ENCODE data around the gene SART1. TPM values are rescaled to one million over a fixed set of nuclear protein-coding genes. Genes with fewer than 3 reads are reported as not detected.

SART1 gene
- total and polyA plus RNA-seq, 12 donors = 16.9 to 351 (median 31.6) TPM

GRCh38 chr11:65920372-65920802, 41.1 kb upstream of the SART1 start:
- Histone ChIP-seq H3K36me3 (replicated peaks in 1 of 2) (peaks cover 0 to 19% of the 10 kb centered on the region in 2 donors), H3K4me1 (replicated peaks in 1 of 2) (peaks cover 30 to 41% of the 10 kb centered on the region in 2 donors), H3K27ac (peak overlapping the region in 1 of 5 donors; percentile 89), H3K9me3 (replicated peaks in 1 of 3) (no peaks in the 10 kb centered on the region), H3K4me3 (peak overlapping the region in 2 of 4 donors; percentile 79 to 94), H3K27me3 (no peaks in the 10 kb centered on the region)
- DNase-seq = peak in 4 of 7 donors; percentile 32 to 64 (median 44)
- intact Hi-C loops (cut with DNase I) = loop anchor here in 1 of 2 donors (5.0 kb wide), 1 partner anchor 37 kb away; no protein-coding TSS in a partner anchor
- no peak for TF ChIP-seq POLR2A (IDR thresholded peaks at IDR 0.05)
- TF ChIP-seq, protein P1, sequence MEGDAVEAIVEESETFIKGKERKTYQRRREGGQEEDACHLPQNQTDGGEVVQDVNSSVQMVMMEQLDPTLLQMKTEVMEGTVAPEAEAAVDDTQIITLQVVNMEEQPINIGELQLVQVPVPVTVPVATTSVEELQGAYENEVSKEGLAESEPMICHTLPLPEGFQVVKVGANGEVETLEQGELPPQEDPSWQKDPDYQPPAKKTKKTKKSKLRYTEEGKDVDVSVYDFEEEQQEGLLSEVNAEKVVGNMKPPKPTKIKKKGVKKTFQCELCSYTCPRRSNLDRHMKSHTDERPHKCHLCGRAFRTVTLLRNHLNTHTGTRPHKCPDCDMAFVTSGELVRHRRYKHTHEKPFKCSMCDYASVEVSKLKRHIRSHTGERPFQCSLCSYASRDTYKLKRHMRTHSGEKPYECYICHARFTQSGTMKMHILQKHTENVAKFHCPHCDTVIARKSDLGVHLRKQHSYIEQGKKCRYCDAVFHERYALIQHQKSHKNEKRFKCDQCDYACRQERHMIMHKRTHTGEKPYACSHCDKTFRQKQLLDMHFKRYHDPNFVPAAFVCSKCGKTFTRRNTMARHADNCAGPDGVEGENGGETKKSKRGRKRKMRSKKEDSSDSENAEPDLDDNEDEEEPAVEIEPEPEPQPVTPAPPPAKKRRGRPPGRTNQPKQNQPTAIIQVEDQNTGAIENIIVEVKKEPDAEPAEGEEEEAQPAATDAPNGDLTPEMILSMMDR (IDR thresholded peaks at IDR 0.05) = no peak
- WGBS, 4 donors = 37 to 47% (median 41%) methylated on average over 13 to 15 of the region's 15 CpGs

DNA sequence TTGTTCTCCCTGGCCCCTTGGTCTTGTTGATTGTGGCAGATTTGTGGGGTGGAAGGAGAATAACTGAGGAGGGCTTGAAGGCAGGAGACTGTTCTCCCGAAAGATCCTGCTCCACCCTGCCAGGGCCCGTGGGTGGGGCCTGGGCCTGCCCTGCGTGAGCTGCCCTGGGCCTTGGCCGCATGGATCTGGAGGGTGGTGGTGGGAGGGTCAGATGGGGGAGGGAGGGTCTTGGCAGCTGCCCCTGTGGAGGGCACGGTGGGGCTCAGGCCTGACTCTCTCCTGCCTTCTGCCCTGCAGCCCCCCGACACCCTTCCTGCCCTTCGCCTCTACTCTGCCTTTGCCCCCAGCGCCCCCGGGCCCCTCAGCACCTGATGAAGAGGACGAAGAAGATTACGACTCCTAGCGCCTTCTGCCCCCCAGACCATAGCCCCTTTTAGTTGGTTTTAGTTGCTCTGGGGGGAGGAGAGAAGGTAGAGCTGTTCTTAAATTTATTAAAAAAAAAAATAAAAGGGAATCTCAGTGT, 40.4 kb upstream of the SART1 start:
- no peak for TF ChIP-seq POLR2A (IDR thresholded peaks at IDR 0.05)
- TF ChIP-seq, protein P1 (IDR thresholded peaks at IDR 0.05) = no peak
- Histone ChIP-seq H3K4me1 (replicated peaks in 1 of 2) (peaks cover 25 to 34% of the 10 kb centered on the region in 2 donors), H3K27me3 (no peaks in the 10 kb centered on the region), H3K36me3 (replicated peaks in 1 of 2) (peaks cover 0 to 19% of the 10 kb centered on the region in 2 donors), H3K9me3 (replicated peaks in 1 of 3) (no peaks in the 10 kb centered on the region), H3K27ac (no peak overlapping the region), H3K4me3 (no peak overlapping the region)
- intact Hi-C loops (cut with DNase I) = loop anchor here in 1 of 2 donors (5.0 kb wide), 1 partner anchor 36 kb away; no protein-coding TSS in a partner anchor
- 87 to 95% (median 92%) methylated on average over 7 to 12 of the region's 12 CpGs for WGBS, 4 donors
- DNase-seq = peak in 1 of 7 donors; percentile 24

DNA sequence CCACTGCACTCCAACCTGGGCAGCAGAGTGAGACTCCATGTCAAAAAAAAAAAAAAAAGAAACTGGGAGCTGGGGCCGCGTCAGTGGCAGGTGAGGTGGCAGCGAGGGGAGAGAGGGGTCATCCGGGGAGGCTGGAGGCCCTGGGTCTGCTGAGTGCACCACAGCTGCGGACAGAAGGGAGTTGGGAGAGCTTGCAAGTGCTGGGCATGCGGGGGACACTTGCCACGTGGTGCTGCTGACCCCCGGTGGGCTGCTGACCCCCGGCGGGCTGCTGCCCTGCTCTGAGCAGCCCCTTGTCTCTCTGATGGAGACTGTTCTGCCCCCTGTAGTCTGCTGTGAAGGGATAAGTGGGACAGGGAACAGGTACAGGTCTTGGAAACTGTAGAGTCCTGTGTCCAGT, 39.7 kb upstream of the SART1 start:
- no peak for TF ChIP-seq POLR2A (IDR thresholded peaks at IDR 0.05)
- TF ChIP-seq, protein P1 (IDR thresholded peaks at IDR 0.05) = no peak
- no peak overlapping the region for H3K27ac ChIP-seq
- no peak overlapping the region for H3K4me3 ChIP-seq
- H3K36me3 ChIP-seq (replicated peaks in 1 of 2) = peaks cover 0 to 19% of the 10 kb centered on the region in 2 donors
- intact Hi-C loops (cut with DNase I) = loop anchor here in 1 of 2 donors (5.0 kb wide), 1 partner anchor 35 kb away; no protein-coding TSS in a partner anchor
- DNase-seq = no peak
- H3K4me1 ChIP-seq (replicated peaks in 1 of 2) = peaks cover 21 to 26% of the 10 kb centered on the region in 2 donors
- WGBS, 4 donors = 88 to 94% (median 92%) methylated on average over 8 to 10 of the region's 10 CpGs
- no peaks in the 10 kb centered on the region for H3K27me3 ChIP-seq
- no peaks in the 10 kb centered on the region for H3K9me3 ChIP-seq (replicated peaks in 1 of 3)

DNA sequence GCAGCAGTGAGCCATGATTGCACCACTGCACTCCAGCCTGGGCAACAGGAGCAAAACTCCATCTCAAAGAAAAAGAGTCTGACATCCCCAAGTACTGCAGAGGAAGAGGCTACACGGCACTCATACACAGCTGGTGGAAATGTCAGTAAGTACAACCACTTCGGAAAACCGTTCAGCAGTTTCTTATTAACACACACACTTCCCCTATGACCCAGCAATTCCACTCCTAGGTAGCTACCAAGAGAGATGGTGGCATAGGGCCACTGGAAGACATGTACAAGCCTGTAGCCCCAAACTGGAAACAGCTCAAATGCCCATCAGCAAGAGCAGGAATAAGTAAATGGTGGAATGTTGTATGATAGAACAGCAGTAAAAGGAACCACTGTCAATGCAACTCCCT, 39.0 kb upstream of the SART1 start:
- TF ChIP-seq POLR2A (IDR thresholded peaks at IDR 0.05) = no peak
- TF ChIP-seq, protein P1 (IDR thresholded peaks at IDR 0.05) = no peak
- intact Hi-C loops (cut with DNase I) = loop anchor here in 1 of 2 donors (5.0 kb wide), 1 partner anchor 35 kb away; no protein-coding TSS in a partner anchor
- Histone ChIP-seq H3K4me3 (no peak overlapping the region), H3K9me3 (replicated peaks in 1 of 3) (no peaks in the 10 kb centered on the region), H3K27ac (no peak overlapping the region), H3K27me3 (no peaks in the 10 kb centered on the region), H3K36me3 (replicated peaks in 1 of 2) (peaks cover 0 to 19% of the 10 kb centered on the region in 2 donors), H3K4me1 (replicated peaks in 1 of 2) (peaks cover 15 to 19% of the 10 kb centered on the region in 2 donors)
- WGBS, 4 donors = 74 to 88% (median 83%) methylated on average over 3 of the region's 3 CpGs
- DNase-seq = no peak

All from adrenal gland (tissue), 12 donors.